Peyer's patch (tissue), 4 donors: ENCODE measurements around the gene ELFN1. TPM values are rescaled to one million over a fixed set of nuclear protein-coding genes. Genes with fewer than 3 reads are reported as not detected.
"Not testable (repeated sequence)": the region's sequence is repeated elsewhere in the genome, so short reads cannot be mapped to it uniquely, and the experiment has no call there.

ENCODE experiments used
- DNase-seq, 3 donors: peaks; one replicate each; pipeline ENCODE4 v3.0.0-alpha.2; 2017 to 2019
- H3K27ac ChIP-seq, 4 donors: fragments of 200-600 bp; sonication (generic); one replicate each; pipeline ENCODE4 v1.5.1; 2016 to 2019
- H3K27me3 ChIP-seq, 2 donors: fragments of 200-600 bp; sonication (generic); one replicate each; pipeline ENCODE4 v1.5.1; 2019
- H3K36me3 ChIP-seq, 3 donors: fragments of 200-600 bp; sonication (generic); one replicate each; pipeline ENCODE4 v1.5.1; 2016 to 2019
- H3K4me1 ChIP-seq, 4 donors: fragments of 200-600 bp; sonication (generic); one replicate each; pipeline ENCODE4 v1.5.1; 2016 to 2019
- H3K4me3 ChIP-seq, 4 donors: fragments of 200-600 bp; sonication (generic); 1 replicate in 3 of 4; 2 replicates in 1 of 4; pipeline ENCODE4 v1.5.1; 2016 to 2019; ENCODE audit warnings: mild to moderate bottlenecking in 1 of 4
- H3K9me3 ChIP-seq, 4 donors: fragments of 200-600 bp; sonication (generic); one replicate each; pipeline ENCODE4 v1.5.1; 2016 to 2019; ENCODE audit warnings: mild to moderate bottlenecking in 1 of 4
- POLR2A ChIP-seq, 2 donors: fragments of 450-650 bp; IDR thresholded peaks; one replicate each; pipeline ENCODE4 v1.5.1; 2017; ENCODE audit warnings: antibody characterized with exemption in 2 of 2, mild to moderate bottlenecking in 2 of 2, moderate library complexity in 2 of 2
- total RNA-seq, 4 donors: library from RNA; depleted of rRNA; stranded (reverse); fragments of >200 nt; gene quantifications; one replicate each; pipeline ENCODE4 v1.1.0, GENCODE V29; 2016
- TF ChIP-seq, protein P1 (sequence below), 6 experiments: fragments of 450-650 bp in 4 of 6; fragments of 200-600 bp in 2 of 6; sonication (generic) in 1 of 6; IDR thresholded peaks; one replicate each; pipeline ENCODE4 v1.5.1; 2017 to 2019; ENCODE audit warnings: antibody characterized with exemption in 6 of 6, mild to moderate bottlenecking in 3 of 6, moderate library complexity in 1 of 6

The ELFN1 gene
- total RNA-seq, 4 donors from 2014 or later: 0.80 TPM; not detected in 3

GRCh38 chr7:1763033-1763432 lies 93.0 kb downstream of the ELFN1 start:
- peaks cover 0 to 10% (median 4%) of the 10 kb centered on the region in 4 donors for H3K9me3 ChIP-seq
- H3K36me3 ChIP-seq: no peaks in the 10 kb centered on the region
- no peaks in the 10 kb centered on the region for H3K4me1 ChIP-seq
- H3K4me3 ChIP-seq: no peak overlapping the region
- H3K27ac ChIP-seq: no peak overlapping the region
- no peak for TF ChIP-seq POLR2A (IDR thresholded peaks at IDR 0.05)
- TF ChIP-seq, protein P1, sequence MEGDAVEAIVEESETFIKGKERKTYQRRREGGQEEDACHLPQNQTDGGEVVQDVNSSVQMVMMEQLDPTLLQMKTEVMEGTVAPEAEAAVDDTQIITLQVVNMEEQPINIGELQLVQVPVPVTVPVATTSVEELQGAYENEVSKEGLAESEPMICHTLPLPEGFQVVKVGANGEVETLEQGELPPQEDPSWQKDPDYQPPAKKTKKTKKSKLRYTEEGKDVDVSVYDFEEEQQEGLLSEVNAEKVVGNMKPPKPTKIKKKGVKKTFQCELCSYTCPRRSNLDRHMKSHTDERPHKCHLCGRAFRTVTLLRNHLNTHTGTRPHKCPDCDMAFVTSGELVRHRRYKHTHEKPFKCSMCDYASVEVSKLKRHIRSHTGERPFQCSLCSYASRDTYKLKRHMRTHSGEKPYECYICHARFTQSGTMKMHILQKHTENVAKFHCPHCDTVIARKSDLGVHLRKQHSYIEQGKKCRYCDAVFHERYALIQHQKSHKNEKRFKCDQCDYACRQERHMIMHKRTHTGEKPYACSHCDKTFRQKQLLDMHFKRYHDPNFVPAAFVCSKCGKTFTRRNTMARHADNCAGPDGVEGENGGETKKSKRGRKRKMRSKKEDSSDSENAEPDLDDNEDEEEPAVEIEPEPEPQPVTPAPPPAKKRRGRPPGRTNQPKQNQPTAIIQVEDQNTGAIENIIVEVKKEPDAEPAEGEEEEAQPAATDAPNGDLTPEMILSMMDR (IDR thresholded peaks at IDR 0.05): no peak
- no peaks in the 10 kb centered on the region for H3K27me3 ChIP-seq
- DNase-seq: no peak

DNA sequence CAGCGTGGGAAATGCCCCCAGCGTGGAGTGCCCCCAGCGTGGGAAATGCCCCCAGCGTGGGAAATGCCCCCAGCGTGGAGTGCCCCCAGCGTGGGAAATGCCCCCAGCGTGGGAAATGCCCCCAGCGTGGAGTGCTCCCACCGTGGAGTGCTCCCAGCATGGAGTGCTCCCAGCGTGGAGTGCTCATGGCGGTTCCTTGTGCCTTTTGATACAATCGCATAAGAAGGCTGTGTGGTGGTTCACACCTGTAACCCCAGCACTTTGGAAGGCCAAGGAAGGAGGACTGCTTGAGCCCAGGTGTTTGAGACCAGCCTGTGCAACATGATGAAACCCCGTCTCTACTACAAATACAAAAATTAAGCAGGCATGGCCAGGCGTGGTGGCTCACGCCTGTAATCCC lies 93.8 kb downstream of the ELFN1 start:
- peak in 1 of 3 donors; percentile 22 for DNase-seq

GRCh38 chr7:1765336-1765735 lies 95.3 kb downstream of the ELFN1 start:
- Histone ChIP-seq H3K27me3 (no peaks in the 10 kb centered on the region), H3K4me1 (no peaks in the 10 kb centered on the region), H3K27ac (no peak overlapping the region), H3K4me3 (no peak overlapping the region), H3K9me3 (peaks cover 0 to 10% (median 4%) of the 10 kb centered on the region in 4 donors), H3K36me3 (no peaks in the 10 kb centered on the region)
- DNase-seq: peak in 1 of 3 donors; percentile 39
- TF ChIP-seq, protein P1 (IDR thresholded peaks at IDR 0.05): no peak

More for the DNA sequence above, 93.8 kb downstream of the ELFN1 start:
- H3K9me3 ChIP-seq: peaks cover 0 to 10% (median 4%) of the 10 kb centered on the region in 4 donors
- not testable (repeated sequence) for H3K27me3 ChIP-seq, H3K36me3 ChIP-seq, H3K27ac ChIP-seq, H3K4me1 ChIP-seq, H3K4me3 ChIP-seq

GRCh38 chr7:1767524-1767923 lies 97.4 kb downstream of the ELFN1 start:
- no peak overlapping the region for H3K4me3 ChIP-seq
- TF ChIP-seq, protein P1 (IDR thresholded peaks at IDR 0.05): no peak
- TF ChIP-seq POLR2A (IDR thresholded peaks at IDR 0.05): no peak
- peaks cover 0 to 10% (median 4%) of the 10 kb centered on the region in 4 donors for H3K9me3 ChIP-seq
- H3K36me3 ChIP-seq: no peaks in the 10 kb centered on the region
- DNase-seq: peak in 1 of 3 donors; percentile 13
- H3K27me3 ChIP-seq: no peaks in the 10 kb centered on the region
- H3K27ac ChIP-seq: no peak overlapping the region
- H3K4me1 ChIP-seq: no peaks in the 10 kb centered on the region

- TF ChIP-seq, protein P1 (IDR thresholded peaks at IDR 0.05): no peak
- TF ChIP-seq POLR2A (IDR thresholded peaks at IDR 0.05): no peak
- H3K9me3 ChIP-seq: peaks cover 0 to 10% (median under 1%) of the 10 kb centered on the region in 4 donors
- no peak overlapping the region for H3K4me3 ChIP-seq
- H3K36me3 ChIP-seq: no peaks in the 10 kb centered on the region
- no peak overlapping the region for H3K27ac ChIP-seq
- peak in 1 of 3 donors; percentile 34 for DNase-seq
- H3K4me1 ChIP-seq: no peaks in the 10 kb centered on the region
- H3K27me3 ChIP-seq: no peaks in the 10 kb centered on the region
These were observed 98.8 kb downstream of the ELFN1 start for GRCh38 chr7:1768832-1769231.

GRCh38 chr7:1769286-1770200 lies 99.5 kb downstream of the ELFN1 start:
- DNase-seq: peak in 1 of 3 donors; percentile 36

More at GRCh38 chr7:1769286-1770200, 99.5 kb downstream of the ELFN1 start:
- Histone ChIP-seq H3K27me3 (no peaks in the 10 kb centered on the region), H3K4me1 (no peaks in the 10 kb centered on the region), H3K27ac (no peak overlapping the region), H3K36me3 (no peaks in the 10 kb centered on the region), H3K9me3 (peaks cover 0 to 7% (median 0%) of the 10 kb centered on the region in 4 donors), H3K4me3 (no peak overlapping the region)
- TF ChIP-seq, protein P1 (IDR thresholded peaks at IDR 0.05): no peak
- no peak for TF ChIP-seq POLR2A (IDR thresholded peaks at IDR 0.05)
